ENCODE data around the gene EHF.
A peak's percentile ranks its signal among the peaks of the same experiment; 100 is the strongest.

Gene EHF

DNA sequence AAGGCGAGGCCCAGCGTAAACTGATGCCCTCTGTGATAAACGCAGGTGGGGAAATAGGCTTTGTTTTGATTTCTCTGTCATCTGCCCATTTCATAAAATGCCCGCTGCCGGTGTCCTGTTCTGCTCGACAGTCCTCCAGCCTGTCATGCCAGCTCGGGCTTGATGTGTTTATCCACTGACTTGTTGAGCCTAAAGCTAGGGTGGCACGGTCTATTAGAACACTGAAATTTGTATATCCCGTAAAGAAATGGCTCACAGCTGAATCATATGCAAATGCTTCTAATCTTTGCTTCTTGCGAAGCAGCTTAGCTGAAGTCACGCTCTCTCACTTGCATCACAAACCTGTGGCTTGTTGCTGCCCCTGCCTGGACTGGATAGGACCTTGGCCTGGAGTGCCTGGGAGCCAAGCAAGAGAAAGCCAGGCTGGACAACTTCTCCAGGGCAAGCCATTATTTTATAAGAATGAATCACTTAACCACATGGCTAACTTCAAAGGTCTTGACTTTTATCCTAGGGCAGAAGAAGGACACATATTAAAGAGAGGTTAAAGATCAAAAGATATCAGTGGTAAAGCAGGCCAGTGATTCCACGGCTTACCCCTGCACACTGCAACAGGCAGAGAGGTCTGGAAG lies 33.1 kb downstream of the EHF start:
- peak; percentile 86 for FAIRE-seq

DNA sequence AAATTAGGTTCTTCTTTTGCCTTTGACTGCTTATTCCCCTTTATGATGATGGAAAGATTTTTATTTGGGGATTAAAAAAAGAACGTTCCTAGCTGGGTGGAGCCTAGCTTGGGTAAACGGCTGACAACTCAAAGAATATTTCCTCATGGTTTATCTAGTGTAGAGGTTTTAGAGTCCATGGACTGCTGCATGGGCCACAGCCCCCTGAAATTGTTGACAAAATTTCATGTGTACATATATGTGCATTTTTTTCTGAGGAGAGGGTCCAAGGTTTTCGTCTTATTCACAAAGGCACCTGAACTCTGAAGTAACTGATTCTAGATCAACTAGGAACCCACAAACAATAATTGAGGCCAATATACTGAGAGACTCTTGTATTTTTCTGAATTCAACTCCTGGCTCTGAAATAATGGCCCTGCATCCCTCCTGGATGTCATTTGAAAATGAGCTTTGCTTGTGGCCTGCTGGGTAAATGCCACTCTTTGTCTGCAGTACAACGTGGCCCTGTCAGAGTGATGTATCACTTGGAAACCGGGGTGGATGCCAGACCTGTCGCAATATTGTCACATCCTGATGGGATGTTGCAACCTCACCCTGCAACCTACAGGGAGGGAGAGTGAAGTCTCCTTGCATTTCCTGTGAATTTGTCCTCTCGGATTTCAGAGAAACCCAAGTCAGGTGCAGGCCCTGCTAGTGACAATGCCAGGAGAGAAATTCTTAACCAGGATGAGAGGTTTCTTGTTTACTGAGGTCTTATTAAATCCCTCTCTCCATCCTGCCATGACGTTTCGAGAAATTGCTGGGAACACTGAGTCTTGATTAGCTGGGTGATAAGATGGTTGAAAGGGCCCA lies 33.8 kb downstream of the EHF start:
- DNase-seq (ENCODE audit: insufficient read length, low spot score) (no peak), FAIRE-seq (no peak)
- TF ChIP-seq TAF1 (IDR thresholded peaks at IDR 0.05; ENCODE audit: low read depth, low read length) (no peak), PAX5 (IDR thresholded peaks at IDR 0.05; ENCODE audit: insufficient read depth, low read length, severe bottlenecking) (no peak), POLR2AphosphoS5 (IDR thresholded peaks at IDR 0.05; ENCODE audit: low read depth, low read length) (no peak), POU2F2 (IDR thresholded peaks at IDR 0.05; ENCODE audit: low read depth, low read length) (no peak), POLR2A (IDR thresholded peaks at IDR 0.05; ENCODE audit: low read depth, low read length) (no peak), SPI1 (IDR thresholded peaks at IDR 0.05; ENCODE audit: low read depth, low read length) (no peak)

More for the DNA sequence above, 33.1 kb downstream of the EHF start:
- peak; percentile 96 for TF ChIP-seq POU2F2 (IDR thresholded peaks at IDR 0.05; ENCODE audit: low read depth, low read length)
- TF ChIP-seq POLR2AphosphoS5 (IDR thresholded peaks at IDR 0.05; ENCODE audit: low read depth, low read length) = no peak
- DNase-seq (ENCODE audit: insufficient read length, low spot score) = no peak

DNA sequence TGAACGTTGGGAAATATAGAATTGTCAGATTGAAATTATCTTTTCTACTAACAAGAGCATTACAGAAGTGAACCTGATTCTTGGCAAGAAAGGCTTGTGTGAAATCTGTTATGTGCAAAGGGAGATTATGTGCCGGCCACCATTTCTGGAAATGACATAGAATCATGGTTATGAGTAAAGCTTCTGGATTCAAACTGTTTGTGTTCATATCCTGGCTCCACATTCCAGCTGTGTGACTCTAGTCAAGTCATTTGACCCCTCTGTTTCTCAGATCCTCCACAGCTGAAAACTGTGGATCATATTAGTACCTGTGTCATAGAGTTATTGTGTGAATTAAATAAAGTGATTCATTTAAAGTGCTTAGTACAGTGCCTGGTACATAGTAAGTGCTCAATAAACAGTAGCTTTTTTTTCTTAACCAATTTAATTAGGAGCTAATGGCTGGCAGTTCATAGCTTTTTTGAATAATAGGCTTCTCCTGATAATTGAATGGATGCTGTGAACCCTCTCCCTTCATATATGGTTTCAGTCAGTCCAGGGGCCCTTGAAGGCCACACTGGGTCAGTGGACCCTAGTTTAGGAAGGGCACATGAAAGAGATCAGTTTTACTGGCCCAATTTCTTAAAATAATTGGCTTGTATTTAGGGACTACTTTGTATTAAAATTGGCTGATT lies 34.6 kb downstream of the EHF start:
- no peak for FAIRE-seq
- TF ChIP-seq TAF1 (IDR thresholded peaks at IDR 0.05; ENCODE audit: low read depth, low read length) = no peak
- no peak for TF ChIP-seq SPI1 (IDR thresholded peaks at IDR 0.05; ENCODE audit: low read depth, low read length)
- no peak for TF ChIP-seq POLR2A (IDR thresholded peaks at IDR 0.05; ENCODE audit: low read depth, low read length)
- TF ChIP-seq POU2F2 (IDR thresholded peaks at IDR 0.05; ENCODE audit: low read depth, low read length) = no peak
- no peak for TF ChIP-seq POLR2AphosphoS5 (IDR thresholded peaks at IDR 0.05; ENCODE audit: low read depth, low read length)
- TF ChIP-seq PAX5 (IDR thresholded peaks at IDR 0.05; ENCODE audit: insufficient read depth, low read length, severe bottlenecking) = no peak
- no peak for DNase-seq (ENCODE audit: insufficient read length, low spot score)

DNA sequence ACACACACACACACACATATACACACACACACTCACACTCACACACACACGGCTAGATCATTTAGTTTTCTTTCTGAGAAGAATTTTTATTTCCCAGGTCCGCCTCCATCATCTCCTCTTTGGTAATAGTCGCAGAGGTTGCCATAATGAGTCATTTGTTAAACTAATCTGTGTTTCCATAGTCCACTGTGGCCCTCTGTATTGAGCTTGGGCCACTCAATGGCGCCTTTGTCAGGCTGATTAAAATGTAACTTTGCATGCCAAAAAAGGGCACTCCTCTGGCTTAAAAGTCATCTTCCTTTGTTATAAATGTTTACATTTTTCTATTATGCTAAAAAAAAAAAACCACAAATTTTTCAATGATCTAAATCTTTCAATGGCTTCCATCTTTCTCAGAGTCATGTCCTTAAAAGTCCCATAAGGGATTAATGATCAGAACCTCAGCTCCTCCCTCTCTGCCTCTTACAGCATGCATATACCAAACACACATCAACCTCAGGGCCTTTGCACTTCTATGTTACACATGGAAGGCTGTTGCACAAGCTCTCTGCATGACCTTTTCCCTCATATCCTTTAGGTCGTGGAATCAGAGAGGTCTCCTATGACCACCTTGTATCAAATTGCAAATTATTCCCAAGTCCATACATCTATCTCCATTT lies 35.3 kb downstream of the EHF start:
- DNase-seq (ENCODE audit: insufficient read length, low spot score) (no peak), FAIRE-seq (no peak)
- TF ChIP-seq POLR2A (IDR thresholded peaks at IDR 0.05; ENCODE audit: low read depth, low read length) (no peak), POLR2AphosphoS5 (IDR thresholded peaks at IDR 0.05; ENCODE audit: low read depth, low read length) (no peak), SPI1 (IDR thresholded peaks at IDR 0.05; ENCODE audit: low read depth, low read length) (no peak), TAF1 (IDR thresholded peaks at IDR 0.05; ENCODE audit: low read depth, low read length) (no peak), POU2F2 (IDR thresholded peaks at IDR 0.05; ENCODE audit: low read depth, low read length) (no peak), PAX5 (IDR thresholded peaks at IDR 0.05; ENCODE audit: insufficient read depth, low read length, severe bottlenecking) (no peak)

DNA sequence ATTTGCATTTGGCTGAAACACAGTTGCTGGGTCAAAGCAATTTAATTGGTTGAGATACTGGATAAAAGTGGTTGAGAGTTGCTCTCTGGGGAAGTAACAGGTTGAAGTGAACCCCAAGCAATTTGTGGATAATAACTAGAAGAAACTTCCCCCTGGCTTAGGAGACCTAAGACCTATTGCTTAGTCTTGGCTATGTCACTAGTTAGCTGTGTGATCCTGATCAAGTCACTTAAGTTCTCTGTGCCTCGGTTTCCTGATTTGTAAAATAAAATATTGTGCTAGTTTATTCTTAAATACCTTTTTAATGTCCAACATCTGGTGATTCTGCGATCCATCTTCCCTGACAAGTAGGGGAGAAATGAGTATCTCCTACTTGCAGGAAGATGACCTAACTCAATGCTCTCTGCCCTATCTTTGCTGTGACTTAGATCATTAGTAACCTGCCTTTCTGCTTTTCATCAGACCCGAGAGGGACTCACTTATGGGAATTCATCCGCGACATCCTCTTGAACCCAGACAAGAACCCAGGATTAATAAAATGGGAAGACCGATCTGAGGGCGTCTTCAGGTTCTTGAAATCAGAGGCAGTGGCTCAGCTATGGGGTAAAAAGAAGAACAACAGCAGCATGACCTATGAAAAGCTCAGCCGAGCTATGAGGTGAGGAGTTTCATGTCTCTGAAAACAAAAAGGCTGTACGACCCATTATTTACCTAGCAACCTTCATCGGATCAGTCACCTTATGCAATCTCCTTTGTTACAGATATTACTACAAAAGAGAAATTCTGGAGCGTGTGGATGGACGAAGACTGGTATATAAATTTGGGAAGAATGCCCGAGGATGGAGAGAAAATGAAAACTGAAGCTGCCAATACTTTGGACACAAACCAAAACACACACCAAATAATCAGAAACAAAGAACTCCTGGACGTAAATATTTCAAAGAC lies 37.5 kb downstream of the EHF start:
- no peak for TF ChIP-seq PAX5 (IDR thresholded peaks at IDR 0.05; ENCODE audit: insufficient read depth, low read length, severe bottlenecking)
- TF ChIP-seq TAF1 (IDR thresholded peaks at IDR 0.05; ENCODE audit: low read depth, low read length) = no peak
- no peak for TF ChIP-seq POU2F2 (IDR thresholded peaks at IDR 0.05; ENCODE audit: low read depth, low read length)
- TF ChIP-seq POLR2A (IDR thresholded peaks at IDR 0.05; ENCODE audit: low read depth, low read length) = no peak
- no peak for TF ChIP-seq SPI1 (IDR thresholded peaks at IDR 0.05; ENCODE audit: low read depth, low read length)
- no peak for FAIRE-seq
- DNase-seq (ENCODE audit: insufficient read length, low spot score) = no peak

DNA sequence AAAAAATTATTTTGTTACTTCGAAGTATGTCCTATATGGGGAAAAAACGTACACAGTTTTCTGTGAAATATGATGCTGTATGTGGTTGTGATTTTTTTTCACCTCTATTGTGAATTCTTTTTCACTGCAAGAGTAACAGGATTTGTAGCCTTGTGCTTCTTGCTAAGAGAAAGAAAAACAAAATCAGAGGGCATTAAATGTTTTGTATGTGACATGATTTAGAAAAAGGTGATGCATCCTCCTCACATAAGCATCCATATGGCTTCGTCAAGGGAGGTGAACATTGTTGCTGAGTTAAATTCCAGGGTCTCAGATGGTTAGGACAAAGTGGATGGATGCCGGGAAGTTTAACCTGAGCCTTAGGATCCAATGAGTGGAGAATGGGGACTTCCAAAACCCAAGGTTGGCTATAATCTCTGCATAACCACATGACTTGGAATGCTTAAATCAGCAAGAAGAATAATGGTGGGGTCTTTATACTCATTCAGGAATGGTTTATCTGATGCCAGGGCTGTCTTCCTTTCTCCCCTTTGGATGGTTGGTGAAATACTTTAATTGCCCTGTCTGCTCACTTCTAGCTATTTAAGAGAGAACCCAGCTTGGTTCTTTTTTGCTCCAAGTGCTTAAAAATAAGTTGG lies 38.3 kb downstream of the EHF start:
- DNase-seq (ENCODE audit: insufficient read length, low spot score) = no peak
- FAIRE-seq = no peak
- TF ChIP-seq SPI1 (IDR thresholded peaks at IDR 0.05; ENCODE audit: low read depth, low read length) = no peak
- no peak for TF ChIP-seq POU2F2 (IDR thresholded peaks at IDR 0.05; ENCODE audit: low read depth, low read length)
- no peak for TF ChIP-seq TAF1 (IDR thresholded peaks at IDR 0.05; ENCODE audit: low read depth, low read length)
- no peak for TF ChIP-seq PAX5 (IDR thresholded peaks at IDR 0.05; ENCODE audit: insufficient read depth, low read length, severe bottlenecking)
- TF ChIP-seq POLR2AphosphoS5 (IDR thresholded peaks at IDR 0.05; ENCODE audit: low read depth, low read length) = no peak
- TF ChIP-seq POLR2A (IDR thresholded peaks at IDR 0.05; ENCODE audit: low read depth, low read length) = no peak

DNA sequence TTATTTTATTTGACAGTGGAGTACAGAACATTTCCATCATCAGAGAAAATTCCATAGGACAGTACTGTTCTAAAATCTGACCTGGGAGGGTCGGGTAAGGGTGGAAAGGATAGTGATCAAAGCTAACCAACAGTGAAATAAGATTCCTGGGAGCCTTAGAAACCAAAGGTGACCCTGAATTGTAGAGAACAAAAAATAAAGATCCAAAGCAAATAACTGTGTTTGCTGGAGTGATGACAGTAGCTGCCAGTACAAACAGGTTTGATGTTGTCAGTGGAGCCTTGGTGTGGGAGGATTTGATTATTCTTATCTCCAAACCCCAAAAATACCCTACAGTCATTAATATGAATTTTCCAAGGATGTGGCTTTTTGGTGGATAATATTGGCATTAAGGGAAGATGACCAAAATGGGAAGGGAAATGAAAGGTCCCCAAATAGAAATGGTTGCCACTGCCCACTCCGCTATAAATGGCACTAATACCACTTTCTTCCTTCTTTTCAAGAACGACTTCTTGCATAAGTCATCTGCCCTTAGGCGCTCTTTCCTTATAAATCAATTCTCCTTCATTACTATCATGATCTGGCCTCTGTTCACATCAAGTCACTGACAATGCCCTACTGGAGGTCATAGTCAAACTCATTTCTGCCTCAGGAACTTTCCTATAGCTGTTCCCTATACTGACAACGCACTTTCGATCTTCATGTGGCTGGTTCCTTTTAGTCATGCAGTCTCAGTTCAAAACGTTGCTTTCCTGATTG lies 44.4 kb downstream of the EHF start:
- FAIRE-seq = no peak
- TF ChIP-seq POLR2AphosphoS5 (IDR thresholded peaks at IDR 0.05; ENCODE audit: low read depth, low read length) (no peak), TAF1 (IDR thresholded peaks at IDR 0.05; ENCODE audit: low read depth, low read length) (no peak), POLR2A (IDR thresholded peaks at IDR 0.05; ENCODE audit: low read depth, low read length) (no peak), POU2F2 (IDR thresholded peaks at IDR 0.05; ENCODE audit: low read depth, low read length) (no peak), PAX5 (IDR thresholded peaks at IDR 0.05; ENCODE audit: insufficient read depth, low read length, severe bottlenecking) (no peak), SPI1 (IDR thresholded peaks at IDR 0.05; ENCODE audit: low read depth, low read length) (no peak)
- no peak for DNase-seq (ENCODE audit: insufficient read length, low spot score)

Data from GM12891 (cell line).